NT2/D1 (cell line): ENCODE measurements around the gene OPN4.

Source experiments
- SUZ12 ChIP-seq: IDR thresholded peaks from 2 replicates; pipeline ENCODE4 v1.6.1; 2011; ENCODE audit not compliant: insufficient read length, insufficient read depth; ENCODE audit errors: extremely low read depth
- YY1 ChIP-seq: IDR thresholded peaks from 2 replicates; pipeline ENCODE4 v1.6.1; 2011; ENCODE audit not compliant: insufficient read length, insufficient read depth
- ZNF274 ChIP-seq: IDR thresholded peaks from 2 replicates; pipeline ENCODE4 v1.6.1; 2011; ENCODE audit warnings: mild to moderate bottlenecking, low read depth, low read length

- no peak for TF ChIP-seq YY1
- TF ChIP-seq ZNF274, result no peak
- TF ChIP-seq SUZ12, result no peak
Observed at GRCh38 chr10:86693721-86694369, 39.5 kb downstream of the OPN4 start.
